HepG2 (cell line): ENCODE results near the gene CYP2W1.

Experiments used
- BHLHE40 ChIP-seq: IDR thresholded peaks from 2 replicates; pipeline ENCODE4 v1.6.1; 2011; ENCODE audit warnings: low read length, improper control_type of control experiment
- FOXK2 ChIP-seq: fragments of 450-650 bp; IDR thresholded peaks from 2 replicates; pipeline ENCODE4 v1.6.1; 2016
- GABPA ChIP-seq, 2 experiments: IDR thresholded peaks; 2 replicates each; pipeline ENCODE4 v1.6.1; 2011 to 2016; ENCODE audit warnings: low read depth in 2 of 2, low read length in 1 of 2, missing biosample characterization in 1 of 2, missing genetic modification characterization in 1 of 2
- NFIC ChIP-seq: IDR thresholded peaks from 2 replicates; pipeline ENCODE4 v1.6.1; 2012; ENCODE audit warnings: mild to moderate bottlenecking, low read length, inconsistent platforms
- POLR2A ChIP-seq, 2 experiments: IDR thresholded peaks; 2 replicates each; pipeline ENCODE4 v1.6.1; 2011; ENCODE audit warnings: low read depth in 2 of 2, low read length in 2 of 2, mild to moderate bottlenecking in 1 of 2, moderate library complexity in 1 of 2; ENCODE audit not compliant: insufficient read depth in 1 of 2
- ZFP1 ChIP-seq: IDR thresholded peaks from 2 replicates; pipeline ENCODE4 v1.6.1; 2016
- ZNF160 ChIP-seq: sonication (generic); formaldehyde crosslinking; IDR thresholded peaks from 2 replicates; pipeline ENCODE4 v1.8.0; 2022; ENCODE audit warnings: mild to moderate bottlenecking, inconsistent platforms, missing genetic modification reagents
- TF ChIP-seq, protein P1 (sequence below): sonication (generic); formaldehyde crosslinking; IDR thresholded peaks from 2 replicates; pipeline ENCODE4 v1.5.0; 2020; ENCODE audit warnings: mild to moderate bottlenecking, missing genetic modification reagents, moderate library complexity
- TF ChIP-seq, protein P2 (sequence below): sonication (generic); formaldehyde crosslinking; IDR thresholded peaks from 2 replicates; pipeline ENCODE4 v1.4.0; 2020; ENCODE audit warnings: mild to moderate bottlenecking, missing genetic modification reagents
- TF ChIP-seq, protein P3 (sequence below): sonication (generic); formaldehyde crosslinking; IDR thresholded peaks from 2 replicates; pipeline ENCODE4 v1.8.0; 2022; ENCODE audit warnings: missing genetic modification reagents, mild to moderate bottlenecking, inconsistent platforms, borderline replicate concordance

DNA sequence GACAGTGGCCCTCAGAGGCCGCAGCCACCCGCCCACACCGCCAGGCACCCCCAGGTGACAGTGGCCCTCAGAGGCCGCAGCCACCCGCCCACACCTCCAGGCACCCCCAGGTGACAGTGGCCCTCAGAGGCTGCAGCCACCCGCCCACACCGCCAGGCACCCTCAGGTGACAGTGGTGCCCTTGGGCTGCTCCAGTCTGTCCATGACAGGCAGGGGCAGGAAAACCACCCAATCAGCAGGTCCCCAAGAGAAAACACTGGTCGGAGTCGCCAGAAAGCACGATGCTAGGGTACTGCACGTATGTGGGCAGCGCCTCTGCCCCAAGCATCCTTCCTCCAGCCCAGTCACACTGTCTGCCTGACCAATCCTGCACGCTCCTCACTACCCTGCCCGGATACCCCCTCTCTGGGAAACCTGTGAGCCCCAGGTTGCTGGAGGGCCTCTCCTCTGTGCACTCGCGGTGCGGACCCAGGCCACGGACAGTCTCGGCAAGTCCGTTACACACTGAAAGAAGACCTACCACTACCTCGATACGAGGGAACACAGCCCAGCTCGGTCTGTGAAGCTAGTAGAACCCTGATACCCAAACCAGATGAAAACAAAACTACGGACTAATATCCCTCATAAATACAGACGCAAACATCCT is 49.7 kb downstream of the CYP2W1 start:
- TF ChIP-seq, protein P1, sequence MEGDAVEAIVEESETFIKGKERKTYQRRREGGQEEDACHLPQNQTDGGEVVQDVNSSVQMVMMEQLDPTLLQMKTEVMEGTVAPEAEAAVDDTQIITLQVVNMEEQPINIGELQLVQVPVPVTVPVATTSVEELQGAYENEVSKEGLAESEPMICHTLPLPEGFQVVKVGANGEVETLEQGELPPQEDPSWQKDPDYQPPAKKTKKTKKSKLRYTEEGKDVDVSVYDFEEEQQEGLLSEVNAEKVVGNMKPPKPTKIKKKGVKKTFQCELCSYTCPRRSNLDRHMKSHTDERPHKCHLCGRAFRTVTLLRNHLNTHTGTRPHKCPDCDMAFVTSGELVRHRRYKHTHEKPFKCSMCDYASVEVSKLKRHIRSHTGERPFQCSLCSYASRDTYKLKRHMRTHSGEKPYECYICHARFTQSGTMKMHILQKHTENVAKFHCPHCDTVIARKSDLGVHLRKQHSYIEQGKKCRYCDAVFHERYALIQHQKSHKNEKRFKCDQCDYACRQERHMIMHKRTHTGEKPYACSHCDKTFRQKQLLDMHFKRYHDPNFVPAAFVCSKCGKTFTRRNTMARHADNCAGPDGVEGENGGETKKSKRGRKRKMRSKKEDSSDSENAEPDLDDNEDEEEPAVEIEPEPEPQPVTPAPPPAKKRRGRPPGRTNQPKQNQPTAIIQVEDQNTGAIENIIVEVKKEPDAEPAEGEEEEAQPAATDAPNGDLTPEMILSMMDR (CRISPR knock-in tag), result no peak
- TF ChIP-seq ZFP1 (CRISPR knock-in tag), result no peak
- no peak for TF ChIP-seq ZNF160 (CRISPR knock-in tag)
- TF ChIP-seq, protein P2, sequence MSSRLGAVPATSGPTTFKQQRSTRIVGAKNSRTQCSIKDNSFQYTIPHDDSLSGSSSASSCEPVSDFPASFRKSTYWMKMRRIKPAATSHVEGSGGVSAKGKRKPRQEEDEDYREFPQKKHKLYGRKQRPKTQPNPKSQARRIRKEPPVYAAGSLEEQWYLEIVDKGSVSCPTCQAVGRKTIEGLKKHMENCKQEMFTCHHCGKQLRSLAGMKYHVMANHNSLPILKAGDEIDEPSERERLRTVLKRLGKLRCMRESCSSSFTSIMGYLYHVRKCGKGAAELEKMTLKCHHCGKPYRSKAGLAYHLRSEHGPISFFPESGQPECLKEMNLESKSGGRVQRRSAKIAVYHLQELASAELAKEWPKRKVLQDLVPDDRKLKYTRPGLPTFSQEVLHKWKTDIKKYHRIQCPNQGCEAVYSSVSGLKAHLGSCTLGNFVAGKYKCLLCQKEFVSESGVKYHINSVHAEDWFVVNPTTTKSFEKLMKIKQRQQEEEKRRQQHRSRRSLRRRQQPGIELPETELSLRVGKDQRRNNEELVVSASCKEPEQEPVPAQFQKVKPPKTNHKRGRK (CRISPR knock-in tag), result no peak
- no peak for TF ChIP-seq NFIC
- TF ChIP-seq FOXK2, result no peak
- no peak for TF ChIP-seq GABPA (IDR thresholded peaks at IDR 0.05; ENCODE audit: low read depth, low read length)
- TF ChIP-seq GABPA (CRISPR knock-in tag; IDR thresholded peaks at IDR 0.05; ENCODE audit: low read depth), result no peak
- TF ChIP-seq POLR2A (IDR thresholded peaks at IDR 0.05; ENCODE audit: insufficient read depth in 1 of 2, low read depth in 2 of 2, low read length in 2 of 2), result no peak
- TF ChIP-seq, protein P3, sequence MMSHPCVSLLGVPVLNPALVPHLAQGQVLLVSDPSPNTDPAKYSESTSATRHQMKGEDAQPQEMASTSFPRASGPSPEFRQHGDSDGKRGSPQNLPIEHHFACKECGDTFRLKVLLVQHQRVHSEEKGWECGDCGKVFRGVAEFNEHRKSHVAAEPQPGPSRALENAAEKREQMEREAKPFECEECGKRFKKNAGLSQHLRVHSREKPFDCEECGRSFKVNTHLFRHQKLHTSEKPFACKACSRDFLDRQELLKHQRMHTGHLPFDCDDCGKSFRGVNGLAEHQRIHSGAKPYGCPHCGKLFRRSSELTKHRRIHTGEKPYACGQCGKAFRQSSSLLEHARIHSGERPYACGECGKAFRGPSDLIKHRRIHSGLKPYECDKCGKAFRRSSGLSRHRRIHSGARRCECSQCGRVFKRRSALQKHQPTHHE (CRISPR knock-in tag), result no peak
- TF ChIP-seq BHLHE40, result no peak
